Pancreas (tissue), 10 donors: ENCODE data around the gene MYH14. TPM values are rescaled to one million over a fixed set of nuclear protein-coding genes. Genes with fewer than 3 reads are reported as not detected.

Source experiments
- ATAC-seq, 4 donors: fragments of 200-7000 bp; cut with Tn5 transposase; one replicate each; pipeline versions ENCODE4 v1.8.0 to v1.9.1; 2020; ENCODE audit warnings: mild to moderate bottlenecking in 4 of 4, moderate library complexity in 4 of 4
- DNase-seq, 6 donors: peaks; one replicate each; pipeline ENCODE4 v3.0.0-alpha.2; 2020
- FAIRE-seq: peaks from 2 replicates; lab custom pipeline; 2012; peaks lifted over from hg19 to GRCh38; lab: Jason Lieb, UNC
- H3K27ac ChIP-seq, 4 donors: fragments of 200-600 bp; sonication (generic); 1 replicate in 3 of 4; 2 replicates in 1 of 4; pipeline versions ENCODE4 v1.5.0 to v1.8.0; 2020
- H3K27me3 ChIP-seq, 4 donors: fragments of 200-600 bp; one replicate each; pipeline ENCODE4 v1.8.0; 2021
- H3K36me3 ChIP-seq, 3 donors: fragments of 200-600 bp; sonication (generic) in 1 of 3; one replicate each; pipeline versions ENCODE4 v1.5.0 to v1.8.0; 2020 to 2021
- H3K4me1 ChIP-seq, 3 donors: fragments of 200-600 bp; one replicate each; pipeline ENCODE4 v1.8.0; 2021
- H3K4me3 ChIP-seq, 4 donors: fragments of 200-600 bp; sonication (generic) in 2 of 4; one replicate each; pipeline versions ENCODE4 v1.5.0 to v1.8.0; 2020 to 2021
- H3K9me3 ChIP-seq, 4 donors: fragments of 200-600 bp; one replicate each; pipeline ENCODE4 v1.8.0; 2021
- CTCF ChIP-seq, 4 donors: fragments of 200-600 bp; sonication (generic) in 3 of 4; IDR thresholded peaks; one replicate each; pipeline versions ENCODE4 v1.5.0 to v1.8.0; 2021; ENCODE audit warnings: antibody characterized with exemption in 4 of 4
- WGBS, 2 donors: extraction: QIAGEN DNeasy Blood & Tissue Kit; methylation state at CpG; one replicate each; pipeline ENCODE4 v1.1.7; 2013; 5-methylcytosine and 5-hydroxymethylcytosine counted together
- intact Hi-C, 3 donors: fragments of 100-400 bp; cut with DNase I; formaldehyde crosslinking; loops; one replicate each; pipeline versions ENCODE4 v1.11.1 to v1.14.2; 2022
- polyA plus RNA-seq, 2 donors: library from polyadenylated mRNA; stranded (reverse); fragments of 200-250 nt; gene quantifications; one replicate each; pipeline ENCODE4 v1.2.3, GENCODE V29; 2013
- total RNA-seq, 6 donors: library from RNA; stranded (reverse); fragmentation: NEBNext Ultra II Directional in 4 of 6; extraction: Animal tissue kit (Norgen Biotek cat#: 25700) in 4 of 6; gene quantifications; one replicate each; pipeline versions ENCODE4 v1.2.1 to v1.2.4, GENCODE V29; 2021 to 2023
- donor health status: healthy with polysubstance abuse.
- donor health status: DM: no; HTN: no; CAD: no; lungs with moderate emphysema.
- donor health status: DM: no; HTN: no; CAD: no.
- donor health status: control.
- donor health status: control.
- donor health status: Bipolar disorder and iron deficiency.
- donor health status: DM: yes; HTN: yes; CAD: no.
- donor health status: DM: no; HTN: no; CAD: no.
- donor health status: DM: no; HTN: no; CAD: no.
- donor health status: DM: yes; HTN: yes; CAD: no.

MYH14 gene
- total and polyA plus RNA-seq, 8 donors = 21.4 to 75.7 (median 34.4) TPM

GRCh38 chr19:50162988-50163387 is 40.4 kb upstream of the MYH14 start, which contains the start of gene IZUMO2:
TSS of gene IZUMO2 (minus strand) at chr19:50163281. CDS start at chr19:50163194, 87 bp downstream.
- ATAC-seq (no peak), FAIRE-seq (no peak), DNase-seq (peak in 1 of 6 donors; percentile 44)
- no peaks in the 10 kb centered on the region for H3K9me3 ChIP-seq
- no peak within 1 kb of the TSS for H3K27ac ChIP-seq
- H3K27me3 ChIP-seq = no peaks in the 10 kb centered on the region
- no peak for TF ChIP-seq CTCF (IDR thresholded peaks at IDR 0.05)
- H3K36me3 ChIP-seq = no peaks in the 10 kb centered on the region
- H3K4me3 ChIP-seq = no peak within 1 kb of the TSS
- 20 to 22% methylated on average over 26 of the region's 26 CpGs for WGBS, 2 donors
- H3K4me1 ChIP-seq = no peaks in the 10 kb centered on the region
- intact Hi-C loops = no loop called here

- no peaks in the 10 kb centered on the region for H3K36me3 ChIP-seq
- H3K4me3 ChIP-seq = no peak overlapping the region
- ATAC-seq (peak; percentile 66 to 93 (median 88)), FAIRE-seq (no peak), DNase-seq (peak in 5 of 6 donors; percentile 26 to 71 (median 66))
- H3K4me1 ChIP-seq = no peaks in the 10 kb centered on the region
- 13 to 14% methylated on average over 12 of the region's 12 CpGs for WGBS, 2 donors
- intact Hi-C loops = no loop called here
- H3K27me3 ChIP-seq = no peaks in the 10 kb centered on the region
- TF ChIP-seq CTCF (IDR thresholded peaks at IDR 0.05) = no peak
- H3K9me3 ChIP-seq = no peaks in the 10 kb centered on the region
- H3K27ac ChIP-seq = no peak overlapping the region
Measured at GRCh38 chr19:50167314-50167721, 36.1 kb upstream of the MYH14 start.

GRCh38 chr19:50171752-50172151 is 31.7 kb upstream of the MYH14 start:
- no peak for TF ChIP-seq CTCF (IDR thresholded peaks at IDR 0.05)
- H3K36me3 ChIP-seq = no peaks in the 10 kb centered on the region
- no peak for ATAC-seq
- FAIRE-seq = no peak
- intact Hi-C loops = no loop called here
- H3K27me3 ChIP-seq = no peaks in the 10 kb centered on the region
- no peak overlapping the region for H3K27ac ChIP-seq
- H3K4me3 ChIP-seq = no peak overlapping the region
- WGBS, 2 donors = 73 to 80% methylated on average over 5 of the region's 5 CpGs
- H3K9me3 ChIP-seq = no peaks in the 10 kb centered on the region
- H3K4me1 ChIP-seq = no peaks in the 10 kb centered on the region
- no peak for DNase-seq

GRCh38 chr19:50172726-50173125 is 30.7 kb upstream of the MYH14 start:
- TF ChIP-seq CTCF (IDR thresholded peaks at IDR 0.05) = no peak
- intact Hi-C loops = no loop called here
- no peaks in the 10 kb centered on the region for H3K4me1 ChIP-seq
- ATAC-seq (no peak), DNase-seq (no peak), FAIRE-seq (no peak)
- H3K27ac ChIP-seq = no peak overlapping the region
- H3K36me3 ChIP-seq = no peaks in the 10 kb centered on the region
- H3K27me3 ChIP-seq = no peaks in the 10 kb centered on the region
- no peaks in the 10 kb centered on the region for H3K9me3 ChIP-seq
- H3K4me3 ChIP-seq = no peak overlapping the region

GRCh38 chr19:50173127-50173526 is 30.3 kb upstream of the MYH14 start:
- no peak for FAIRE-seq
- DNase-seq = no peak
- TF ChIP-seq CTCF (IDR thresholded peaks at IDR 0.05) = no peak
- Histone ChIP-seq H3K4me3 (no peak overlapping the region), H3K36me3 (no peaks in the 10 kb centered on the region), H3K9me3 (no peaks in the 10 kb centered on the region), H3K4me1 (no peaks in the 10 kb centered on the region), H3K27ac (no peak overlapping the region), H3K27me3 (no peaks in the 10 kb centered on the region)
- intact Hi-C loops = no loop called here
- peak in 3 of 4 donors; percentile 35 to 78 (median 75) for ATAC-seq
- WGBS, 2 donors = 59 to 74% methylated on average over 8 of the region's 8 CpGs
